ENCODE data around the gene SIRT5.

Gene SIRT5

GRCh38 chr6:13541496-13541895, 32.9 kb upstream of the SIRT5 start:
- H4K20me1 ChIP-seq (ENCODE audit: insufficient read depth, low read length, poor library complexity, severe bottlenecking) = no peaks in the 10 kb centered on the region
- H3K36me3 ChIP-seq (ENCODE audit: insufficient read depth, low read length) = no peaks in the 10 kb centered on the region
- H3K4me1 ChIP-seq (ENCODE audit: insufficient read depth, low read length, poor library complexity, severe bottlenecking) = peaks cover 17% of the 10 kb centered on the region
- H3K79me2 ChIP-seq (ENCODE audit: insufficient read depth, low read length) = no peaks in the 10 kb centered on the region
- no peak overlapping the region for H2AFZ ChIP-seq (ENCODE audit: low read length)
- no peaks in the 10 kb centered on the region for H3K9me3 ChIP-seq (ENCODE audit: insufficient read depth, low read depth, low read length)
- no peaks in the 10 kb centered on the region for H3K9me2 ChIP-seq (replicated peaks; ENCODE audit: low read depth, low read length)
- no peak overlapping the region for H3K4me3 ChIP-seq (ENCODE audit: low read length, poor library complexity, severe bottlenecking)
- H3K9ac ChIP-seq (ENCODE audit: low read depth, low read length, poor library complexity, severe bottlenecking) = no peak overlapping the region
- no peaks in the 10 kb centered on the region for H3F3A ChIP-seq (ENCODE audit: low read depth)
- H3K4me2 ChIP-seq (ENCODE audit: low read depth, low read length, poor library complexity, severe bottlenecking) = no peak overlapping the region
- no peak for TF ChIP-seq EZH2phosphoT487 (IDR thresholded peaks at IDR 0.05; ENCODE audit: borderline replicate concordance)
- no peaks in the 10 kb centered on the region for H3K27me3 ChIP-seq (ENCODE audit: insufficient read depth, low read length, poor library complexity, severe bottlenecking)

- no peak overlapping the region for H3K4me3 ChIP-seq (ENCODE audit: low read length, poor library complexity, severe bottlenecking)
- H3K4me1 ChIP-seq (ENCODE audit: insufficient read depth, low read length, poor library complexity, severe bottlenecking) = peaks cover 5% of the 10 kb centered on the region
- no peaks in the 10 kb centered on the region for H3K9me3 ChIP-seq (ENCODE audit: insufficient read depth, low read depth, low read length)
- H3F3A ChIP-seq (ENCODE audit: low read depth) = no peaks in the 10 kb centered on the region
- no peaks in the 10 kb centered on the region for H3K9me2 ChIP-seq (replicated peaks; ENCODE audit: low read depth, low read length)
- H3K36me3 ChIP-seq (ENCODE audit: insufficient read depth, low read length) = no peaks in the 10 kb centered on the region
- H3K27me3 ChIP-seq (ENCODE audit: insufficient read depth, low read length, poor library complexity, severe bottlenecking) = no peaks in the 10 kb centered on the region
- TF ChIP-seq EZH2phosphoT487 (IDR thresholded peaks at IDR 0.05; ENCODE audit: borderline replicate concordance) = no peak
- TF ChIP-seq CTCF (conservative IDR thresholded peaks at IDR 0.05; ENCODE audit: low read length) = no peak
- no peak overlapping the region for H3K4me2 ChIP-seq (ENCODE audit: low read depth, low read length, poor library complexity, severe bottlenecking)
- no peak overlapping the region for H2AFZ ChIP-seq (ENCODE audit: low read length)
- no peaks in the 10 kb centered on the region for H3K79me2 ChIP-seq (ENCODE audit: insufficient read depth, low read length)
- H4K20me1 ChIP-seq (ENCODE audit: insufficient read depth, low read length, poor library complexity, severe bottlenecking) = no peaks in the 10 kb centered on the region
- H3K9ac ChIP-seq (ENCODE audit: low read depth, low read length, poor library complexity, severe bottlenecking) = no peak overlapping the region
These were observed 29.8 kb upstream of the SIRT5 start for GRCh38 chr6:13544454-13545186.

GRCh38 chr6:13545885-13546284, 28.5 kb upstream of the SIRT5 start:
- TF ChIP-seq CTCF (conservative IDR thresholded peaks at IDR 0.05; ENCODE audit: low read length) (no peak), EZH2phosphoT487 (IDR thresholded peaks at IDR 0.05; ENCODE audit: borderline replicate concordance) (no peak)
- H3F3A ChIP-seq (ENCODE audit: low read depth) = 0 out of 2 replicates have a peak, but pooled peaks cover 6% of the 10 kb centered on the region
- H3K36me3 ChIP-seq (ENCODE audit: insufficient read depth, low read length) = no peaks in the 10 kb centered on the region
- no peaks in the 10 kb centered on the region for H3K27me3 ChIP-seq (ENCODE audit: insufficient read depth, low read length, poor library complexity, severe bottlenecking)
- H3K9ac ChIP-seq (ENCODE audit: low read depth, low read length, poor library complexity, severe bottlenecking) = no peak overlapping the region
- H3K4me3 ChIP-seq (ENCODE audit: low read length, poor library complexity, severe bottlenecking) = no peak overlapping the region
- no peaks in the 10 kb centered on the region for H4K20me1 ChIP-seq (ENCODE audit: insufficient read depth, low read length, poor library complexity, severe bottlenecking)
- no peaks in the 10 kb centered on the region for H3K79me2 ChIP-seq (ENCODE audit: insufficient read depth, low read length)
- no peaks in the 10 kb centered on the region for H3K9me3 ChIP-seq (ENCODE audit: insufficient read depth, low read depth, low read length)
- H3K9me2 ChIP-seq (replicated peaks; ENCODE audit: low read depth, low read length) = no peaks in the 10 kb centered on the region
- H3K4me2 ChIP-seq (ENCODE audit: low read depth, low read length, poor library complexity, severe bottlenecking) = no peak overlapping the region
- H3K4me1 ChIP-seq (ENCODE audit: insufficient read depth, low read length, poor library complexity, severe bottlenecking) = peaks cover 8% of the 10 kb centered on the region
- no peak overlapping the region for H2AFZ ChIP-seq (ENCODE audit: low read length)
